Caco-2 (cell line): ENCODE measurements around the gene OTOP2. TPM values are rescaled to one million over a fixed set of nuclear protein-coding genes. Genes with fewer than 3 reads are reported as not detected.

Experiments
- BruUV-seq: library from RNA; stranded (reverse); fragments of 400-500 nt; replicated peaks from 2 replicates; lab custom pipeline; 2021; lab: Mats Ljungman, UMichigan
- CTCF ChIA-PET: fragments of 300-600 bp; sonication (Branson Sonifier 250); formaldehyde crosslinking; loops from one replicate; lab custom pipeline; 2022; ENCODE audit warnings: antibody characterized with exemption; lab: Charles Lee
- POLR2A ChIA-PET: fragments of 300-600 bp; sonication (Branson Sonifier 250); formaldehyde crosslinking; loops from one replicate; lab custom pipeline; 2022; ENCODE audit warnings: antibody characterized with exemption; lab: Charles Lee
- DNase-seq, 2 experiments: peaks; one replicate each; pipeline versions ENCODE4 v3.0.0 to v3.0.0-alpha.2; 2020 to 2022
- H3K27me3 ChIP-seq: replicated peaks from 2 replicates; pipeline ENCODE4 v1.6.0; 2011; ENCODE audit warnings: low read length; ENCODE audit not compliant: control insufficient read depth, insufficient read depth
- H3K36me3 ChIP-seq: 2 replicates; pipeline ENCODE4 v1.5.1; 2011; ENCODE audit warnings: low read length; ENCODE audit not compliant: control insufficient read depth, insufficient read depth
- H3K4me1 ChIP-seq: fragments of 250-450 bp; sonication (Bioruptor Pico); 2 replicates; pipeline ENCODE4 v1.5.1; 2020; ENCODE audit warnings: mild to moderate bottlenecking
- H3K4me3 ChIP-seq: 2 replicates; pipeline ENCODE4 v1.5.1; 2011; ENCODE audit warnings: low read depth, mild to moderate bottlenecking, control low read depth, low read length
- H3K9me3 ChIP-seq: fragments of 250-450 bp; sonication (Bioruptor Pico); 2 replicates; pipeline ENCODE4 v1.5.1; 2020; ENCODE audit warnings: mild to moderate bottlenecking, moderate library complexity
- H3K27ac Mint-ChIP-seq: one replicate; pipeline ENCODE4 v1.8.0; 2022; ENCODE audit warnings: mixed read lengths; ENCODE audit not compliant: unreplicated experiment
- H3K27me3 Mint-ChIP-seq: one replicate; pipeline ENCODE4 v1.8.0; 2022; ENCODE audit warnings: mixed read lengths; ENCODE audit not compliant: insufficient read depth, unreplicated experiment
- H3K36me3 Mint-ChIP-seq: one replicate; pipeline ENCODE4 v1.8.0; 2022; ENCODE audit warnings: mild to moderate bottlenecking, mixed read lengths; ENCODE audit not compliant: insufficient read depth, unreplicated experiment
- H3K4me1 Mint-ChIP-seq: one replicate; pipeline ENCODE4 v1.8.0; 2022; ENCODE audit warnings: low read depth, mixed read lengths; ENCODE audit not compliant: unreplicated experiment
- H3K4me3 Mint-ChIP-seq: one replicate; pipeline ENCODE4 v1.8.0; 2022; ENCODE audit warnings: mild to moderate bottlenecking, moderate library complexity, mixed read lengths; ENCODE audit not compliant: unreplicated experiment
- H3K9me3 Mint-ChIP-seq: one replicate; pipeline ENCODE4 v1.8.0; 2022; ENCODE audit warnings: mixed read lengths; ENCODE audit not compliant: unreplicated experiment
- CTCF ChIP-seq, 2 experiments: fragments of 200-600 bp in 1 of 2; IDR thresholded peaks; 1 replicate in 1 of 2; 2 replicates in 1 of 2; pipeline versions ENCODE4 v1.5.1 to v1.8.0; 2011 to 2022; ENCODE audit warnings: antibody characterized with exemption in 1 of 2, control low read depth in 1 of 2, inconsistent platforms in 1 of 2, low read depth in 1 of 2, low read length in 1 of 2, mild to moderate bottlenecking in 1 of 2, moderate library complexity in 1 of 2; ENCODE audit not compliant: insufficient read depth in 1 of 2, severe bottlenecking in 1 of 2, unreplicated experiment in 1 of 2
- intact Hi-C: fragments of 100-400 bp; cut with micrococcal nuclease; formaldehyde crosslinking; loops from one replicate; pipeline ENCODE4 v1.10.0; 2022; ENCODE audit not compliant: unreplicated experiment
- total RNA-seq: library from RNA; stranded (reverse); gene quantifications from 2 replicates; pipeline ENCODE4 v1.2.3, GENCODE V29; 2022

The OTOP2 gene
- total RNA-seq, 1 experiment from 2014 or later, result not detected

GRCh38 chr17:74962622-74963394 lies 38.7 kb downstream of the OTOP2 start:
- no peaks in the 10 kb centered on the region for H3K9me3 Mint-ChIP-seq
- H3K36me3 Mint-ChIP-seq, result peaks cover 18% of the 10 kb centered on the region
- H3K27me3 Mint-ChIP-seq, result no peaks in the 10 kb centered on the region
- Histone ChIP-seq H3K9me3 (no peaks in the 10 kb centered on the region), H3K4me3 (no peak overlapping the region), H3K4me1 (peaks cover 7% of the 10 kb centered on the region), H3K36me3 (peaks cover 1% of the 10 kb centered on the region; the same call in 1 of the 2 replicates), H3K27me3 (no peaks in the 10 kb centered on the region)
- TF ChIP-seq CTCF (IDR thresholded peaks at IDR 0.05; ENCODE audit: insufficient read depth in 1 of 2, low read depth in 1 of 2, low read length in 1 of 2, severe bottlenecking in 1 of 2, unreplicated experiment in 1 of 2), result no peak
- no peak for DNase-seq
- H3K4me1 Mint-ChIP-seq, result peaks cover 21% of the 10 kb centered on the region
- CTCF ChIA-PET, result interaction anchor here (0.9 to 3.9 kb wide), 17 partner anchors 10 to 239 kb away, joined by 3 to 86 read pairs (median 7); partner anchors contain the start of genes CDR2L, HID1, MRPL58 and OTOP3
- no peak overlapping the region for H3K27ac Mint-ChIP-seq
- no TSS peak for BruUV-seq
- no peak overlapping the region for H3K4me3 Mint-ChIP-seq
- intact Hi-C loops, result no loop called here
- POLR2A ChIA-PET, result interaction anchor here (0.6 to 2.3 kb wide), 3 partner anchors 25 to 206 kb away, joined by 8 to 18 read pairs (median 13); partner anchors contain the start of genes CDR2L and MRPL58

- H3K27me3 Mint-ChIP-seq, result no peaks in the 10 kb centered on the region
- ChIA-PET CTCF (interaction anchor here (0.7 to 3.9 kb wide), 7 partner anchors 9 to 238 kb away, joined by 3 to 61 read pairs (median 5); partner anchors contain the start of genes CDR2L, HID1 and MRPL58), POLR2A (no interaction called here)
- DNase-seq, result no peak
- H3K4me1 Mint-ChIP-seq, result peaks cover 28% of the 10 kb centered on the region
- no peak overlapping the region for H3K4me3 Mint-ChIP-seq
- no peak overlapping the region for H3K27ac Mint-ChIP-seq
- no peaks in the 10 kb centered on the region for H3K27me3 ChIP-seq
- H3K9me3 ChIP-seq, result no peaks in the 10 kb centered on the region
- H3K4me3 ChIP-seq, result no peak overlapping the region
- peaks cover 15% of the 10 kb centered on the region for H3K4me1 ChIP-seq
- peak in 1 of 2 experiments; percentile 12 for TF ChIP-seq CTCF (IDR thresholded peaks at IDR 0.05; ENCODE audit: insufficient read depth in 1 of 2, low read depth in 1 of 2, low read length in 1 of 2, severe bottlenecking in 1 of 2, unreplicated experiment in 1 of 2)
- intact Hi-C loops, result no loop called here
- no TSS peak for BruUV-seq
- H3K36me3 Mint-ChIP-seq, result peaks cover 24% of the 10 kb centered on the region
- H3K9me3 Mint-ChIP-seq, result no peaks in the 10 kb centered on the region
- peaks cover 1% of the 10 kb centered on the region; the same call in 1 of the 2 replicates for H3K36me3 ChIP-seq
These were observed 39.6 kb downstream of the OTOP2 start for GRCh38 chr17:74963656-74964055.

- H3K9me3 Mint-ChIP-seq, result no peaks in the 10 kb centered on the region
- H3K4me1 Mint-ChIP-seq, result peaks cover 33% of the 10 kb centered on the region
- CTCF ChIA-PET, result interaction anchor here (0.6 to 1.5 kb wide), 3 partner anchors 41 to 237 kb away, joined by 3 to 5 read pairs (median 3); no protein-coding TSS in a partner anchor
- peaks cover 24% of the 10 kb centered on the region for H3K36me3 Mint-ChIP-seq
- no peak overlapping the region for H3K4me3 ChIP-seq
- no peak for TF ChIP-seq CTCF (IDR thresholded peaks at IDR 0.05; ENCODE audit: insufficient read depth in 1 of 2, low read depth in 1 of 2, low read length in 1 of 2, severe bottlenecking in 1 of 2, unreplicated experiment in 1 of 2)
- H3K27ac Mint-ChIP-seq, result no peak overlapping the region
- no peak for DNase-seq
- no peaks in the 10 kb centered on the region for H3K27me3 Mint-ChIP-seq
- no TSS peak for BruUV-seq
- H3K4me1 ChIP-seq, result peaks cover 22% of the 10 kb centered on the region
- H3K9me3 ChIP-seq, result no peaks in the 10 kb centered on the region
- H3K36me3 ChIP-seq, result peaks cover 1% of the 10 kb centered on the region; the same call in 1 of the 2 replicates
- POLR2A ChIA-PET, result no interaction called here
- intact Hi-C loops, result no loop called here
- no peak overlapping the region for H3K4me3 Mint-ChIP-seq
- no peaks in the 10 kb centered on the region for H3K27me3 ChIP-seq
These were observed 40.2 kb downstream of the OTOP2 start for GRCh38 chr17:74964246-74964761.
